ENCODE measurements around the gene ERGIC1. TPM values are rescaled to one million over a fixed set of nuclear protein-coding genes. Genes with fewer than 3 reads are reported as not detected.

ERGIC1 gene
- total RNA-seq, 4 donors from 2014 or later: 116 to 172 (median 144) TPM

GRCh38 chr5:172867761-172868435, 33.8 kb downstream of the ERGIC1 start:
- H3K27ac ChIP-seq: peak overlapping the region; percentile 87 to 97 (median 94)
- H3K9me3 ChIP-seq: no peaks in the 10 kb centered on the region
- no peaks in the 10 kb centered on the region for H3K36me3 ChIP-seq
- peaks cover 43 to 94% (median 62%) of the 10 kb centered on the region in 3 donors for H3K4me1 ChIP-seq
- TF ChIP-seq POLR2AphosphoS5 (IDR thresholded peaks at IDR 0.05) (no peak), POLR2A (IDR thresholded peaks at IDR 0.05) (no peak), EP300 (IDR thresholded peaks at IDR 0.05) (no peak), CTCF (IDR thresholded peaks at IDR 0.05) (no peak)
- 57 to 62% methylated on average over 5 to 10 of the region's 11 CpGs for WGBS, 2 donors (ENCODE audit: low coverage in 1 of 2)
- H3K4me3 ChIP-seq: no peak overlapping the region
- no peak for ATAC-seq
- H3K27me3 ChIP-seq: no peaks in the 10 kb centered on the region

GRCh38 chr5:172868436-172868923, 34.4 kb downstream of the ERGIC1 start:
- WGBS, 2 donors (ENCODE audit: low coverage in 1 of 2): 45 to 71% methylated on average over 8 to 9 of the region's 9 CpGs
- peak; percentile 1 for ATAC-seq

GRCh38 chr5:172868924-172869591, 35.0 kb downstream of the ERGIC1 start:
- H3K9me3 ChIP-seq: no peaks in the 10 kb centered on the region
- H3K4me3 ChIP-seq: no peak overlapping the region
- H3K4me1 ChIP-seq: peaks cover 47 to 99% (median 70%) of the 10 kb centered on the region in 3 donors
- H3K36me3 ChIP-seq: no peaks in the 10 kb centered on the region
- TF ChIP-seq POLR2A (IDR thresholded peaks at IDR 0.05) (peak in 1 of 2 donors; percentile 38), CTCF (IDR thresholded peaks at IDR 0.05) (peak in 2 of 4 experiments; percentile 37 to 72), POLR2AphosphoS5 (IDR thresholded peaks at IDR 0.05) (peak; percentile 100), EP300 (IDR thresholded peaks at IDR 0.05) (peak; percentile 99)
- peak; percentile 83 for ATAC-seq
- WGBS, 2 donors (ENCODE audit: low coverage in 1 of 2): 7 to 11% methylated on average over 3 to 5 of the region's 10 CpGs
- peak overlapping the region; percentile 92 to 97 (median 96) for H3K27ac ChIP-seq
- no peaks in the 10 kb centered on the region for H3K27me3 ChIP-seq

More at GRCh38 chr5:172868436-172868923, 34.4 kb downstream of the ERGIC1 start:
- Histone ChIP-seq H3K27ac (peak overlapping the region; percentile 87 to 97 (median 94)), H3K9me3 (no peaks in the 10 kb centered on the region), H3K4me1 (peaks cover 45 to 97% (median 66%) of the 10 kb centered on the region in 3 donors), H3K4me3 (no peak overlapping the region), H3K36me3 (no peaks in the 10 kb centered on the region), H3K27me3 (no peaks in the 10 kb centered on the region)
- TF ChIP-seq CTCF (IDR thresholded peaks at IDR 0.05) (no peak), EP300 (IDR thresholded peaks at IDR 0.05) (no peak), POLR2A (IDR thresholded peaks at IDR 0.05) (no peak), POLR2AphosphoS5 (IDR thresholded peaks at IDR 0.05) (peak; percentile 45)

- no peaks in the 10 kb centered on the region for H3K9me3 ChIP-seq
- H3K27me3 ChIP-seq: no peaks in the 10 kb centered on the region
- H3K4me1 ChIP-seq: peaks cover 47 to 99% (median 70%) of the 10 kb centered on the region in 3 donors
- ATAC-seq: no peak
- H3K4me3 ChIP-seq: no peak overlapping the region
- H3K36me3 ChIP-seq: no peaks in the 10 kb centered on the region
- 50 to 56% methylated on average over 1 of the region's 1 CpG for WGBS, 2 donors (ENCODE audit: low coverage in 1 of 2)
- TF ChIP-seq POLR2AphosphoS5 (IDR thresholded peaks at IDR 0.05): no peak
- no peak for TF ChIP-seq CTCF (IDR thresholded peaks at IDR 0.05)
- TF ChIP-seq POLR2A (IDR thresholded peaks at IDR 0.05): no peak
- TF ChIP-seq EP300 (IDR thresholded peaks at IDR 0.05): no peak
- peak overlapping the region; percentile 92 to 97 (median 96) for H3K27ac ChIP-seq
These were observed 35.6 kb downstream of the ERGIC1 start for GRCh38 chr5:172869691-172870090.

Data from gastroesophageal sphincter (tissue), 4 donors.